Putamen (tissue), 1 donor: Measurements from ENCODE around the gene CSF1.

ENCODE experiments used
- DNase-seq: peaks from one replicate; pipeline ENCODE4 v3.0.0-alpha.2; 2016; ENCODE audit warnings: low spot score

Gene CSF1

DNA sequence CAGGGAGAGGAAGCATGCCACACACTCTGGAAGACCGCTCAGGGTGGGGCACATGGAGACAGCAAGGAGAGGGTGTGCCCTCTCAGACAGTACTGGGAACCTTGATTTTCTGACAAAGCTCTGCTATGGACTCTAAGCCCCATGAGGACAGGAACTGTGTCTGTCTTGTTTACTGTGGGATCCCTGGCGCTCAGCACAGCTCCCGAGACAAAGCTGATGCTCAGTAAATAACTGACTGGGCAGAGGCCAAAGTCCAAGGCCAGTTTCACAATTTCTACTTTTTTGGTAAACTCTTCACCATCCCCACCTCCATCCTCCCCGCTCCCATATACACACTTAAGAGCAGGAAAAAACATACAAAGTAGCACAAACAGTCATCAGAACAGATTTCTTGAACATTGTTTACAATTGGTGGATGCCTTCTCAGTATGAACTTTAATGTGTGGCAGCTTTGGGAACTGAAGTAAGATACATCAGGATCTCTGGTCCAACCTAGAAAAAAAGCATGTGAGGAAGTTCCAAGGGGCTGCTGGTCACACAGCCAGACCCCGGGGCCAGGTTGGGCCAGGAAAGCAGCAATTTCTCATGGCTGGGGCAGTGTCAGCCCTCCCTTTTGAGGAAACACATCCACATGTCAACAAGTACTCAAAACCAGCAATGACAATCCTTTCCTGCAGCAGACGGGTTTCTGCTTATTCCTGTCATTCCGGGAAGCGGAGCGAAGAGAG, 68.3 kb downstream of the CSF1 start:
- DNase-seq: no peak

DNA sequence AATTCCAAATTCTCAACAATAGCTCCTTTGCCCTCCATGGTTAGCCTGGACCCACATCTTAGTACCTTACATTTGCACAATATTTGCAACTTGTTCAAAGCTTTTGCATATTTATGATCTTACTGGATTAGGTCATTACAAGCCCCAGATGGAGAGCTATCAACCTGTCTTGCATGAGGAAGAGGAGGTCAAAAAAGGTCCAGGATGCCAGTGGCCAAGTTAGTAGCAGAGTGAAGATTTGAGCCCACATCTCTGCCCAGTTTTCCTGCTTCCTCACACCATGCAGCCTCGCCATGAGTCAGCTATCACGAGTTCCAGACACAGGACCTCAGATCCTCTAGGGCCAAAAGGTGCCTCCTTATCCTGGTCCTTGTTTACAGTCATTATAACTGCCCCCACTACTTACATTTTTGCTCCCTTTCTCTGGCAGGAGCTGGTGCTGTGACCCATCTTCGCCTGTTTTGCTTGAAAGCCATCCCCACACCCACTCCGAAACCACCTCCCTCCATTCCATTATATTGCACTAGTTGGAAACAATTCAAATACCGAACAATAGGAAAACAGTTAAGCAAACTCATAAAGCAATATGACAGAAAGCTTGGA, 68.9 kb downstream of the CSF1 start:
- no peak for DNase-seq
